ENCODE measurements around the gene SLC45A3.

GRCh38 chr1:205687242-205687641 is 6.9 kb upstream of the SLC45A3 start:
- no peak for TF ChIP-seq POLR2A (IDR thresholded peaks at IDR 0.05; ENCODE audit: low read depth, low read length)
- TF ChIP-seq EZH2 (IDR thresholded peaks at IDR 0.05; ENCODE audit: borderline replicate concordance, low read depth, low read length, severe bottlenecking): no peak
- TF ChIP-seq, protein P1, sequence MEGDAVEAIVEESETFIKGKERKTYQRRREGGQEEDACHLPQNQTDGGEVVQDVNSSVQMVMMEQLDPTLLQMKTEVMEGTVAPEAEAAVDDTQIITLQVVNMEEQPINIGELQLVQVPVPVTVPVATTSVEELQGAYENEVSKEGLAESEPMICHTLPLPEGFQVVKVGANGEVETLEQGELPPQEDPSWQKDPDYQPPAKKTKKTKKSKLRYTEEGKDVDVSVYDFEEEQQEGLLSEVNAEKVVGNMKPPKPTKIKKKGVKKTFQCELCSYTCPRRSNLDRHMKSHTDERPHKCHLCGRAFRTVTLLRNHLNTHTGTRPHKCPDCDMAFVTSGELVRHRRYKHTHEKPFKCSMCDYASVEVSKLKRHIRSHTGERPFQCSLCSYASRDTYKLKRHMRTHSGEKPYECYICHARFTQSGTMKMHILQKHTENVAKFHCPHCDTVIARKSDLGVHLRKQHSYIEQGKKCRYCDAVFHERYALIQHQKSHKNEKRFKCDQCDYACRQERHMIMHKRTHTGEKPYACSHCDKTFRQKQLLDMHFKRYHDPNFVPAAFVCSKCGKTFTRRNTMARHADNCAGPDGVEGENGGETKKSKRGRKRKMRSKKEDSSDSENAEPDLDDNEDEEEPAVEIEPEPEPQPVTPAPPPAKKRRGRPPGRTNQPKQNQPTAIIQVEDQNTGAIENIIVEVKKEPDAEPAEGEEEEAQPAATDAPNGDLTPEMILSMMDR (IDR thresholded peaks at IDR 0.05; ENCODE audit: extremely low read depth in 1 of 2, insufficient read depth in 1 of 2, low read depth in 1 of 2, low read length in 2 of 2): no peak

All from endothelial cell of umbilical vein (primary cell).